H1 (cell line): Measurements from ENCODE around the gene TOB1. TPM values are rescaled to one million over a fixed set of nuclear protein-coding genes. Genes with fewer than 3 reads are reported as not detected.

Source experiments
- CTCF ChIA-PET: fragments of 300-600 bp; sonication (Branson Sonifier 250); formaldehyde crosslinking; loops from one replicate; lab custom pipeline; 2021; ENCODE audit not compliant: partially characterized antibody; lab: Charles Lee
- POLR2A ChIA-PET: fragments of 300-600 bp; sonication (Branson Sonifier 250); formaldehyde crosslinking; loops from one replicate; lab custom pipeline; 2021; ENCODE audit warnings: inconsistent platforms; ENCODE audit not compliant: partially characterized antibody; lab: Charles Lee
- DNase-seq, 2 experiments: peaks; one replicate each; pipeline versions ENCODE4 v3.0.0 to v3.0.0-alpha.2; 2010 to 2022; ENCODE audit warnings: low spot score in 2 of 2, low read depth in 1 of 2, mixed read lengths in 1 of 2
- FAIRE-seq: peaks from 2 replicates; lab custom pipeline; 2011; peaks lifted over from hg19 to GRCh38; lab: Jason Lieb, UNC
- H2AFZ ChIP-seq: 2 replicates; pipeline ENCODE4 v1.8.1; 2012; ENCODE audit warnings: low read length, inconsistent platforms
- H2AK5ac ChIP-seq: 2 replicates; pipeline ENCODE4 v1.6.1; 2013; ENCODE audit warnings: low read depth, low read length
- H2BK120ac ChIP-seq: replicated peaks from 2 replicates; pipeline ENCODE3; 2013; ENCODE audit warnings: low read depth, low read length, inconsistent platforms
- H2BK12ac ChIP-seq: 2 replicates; pipeline ENCODE4 v1.6.1; 2013; ENCODE audit warnings: low read depth, low read length
- H2BK15ac ChIP-seq: 2 replicates; pipeline ENCODE4 v1.6.1; 2013; ENCODE audit warnings: low read length
- H2BK20ac ChIP-seq: 2 replicates; pipeline ENCODE4 v1.6.1; 2013; ENCODE audit warnings: low read length
- H2BK5ac ChIP-seq: 2 replicates; pipeline ENCODE4 v1.6.1; 2013; ENCODE audit warnings: low read depth, low read length
- H3K14ac ChIP-seq: 2 replicates; pipeline ENCODE4 v1.6.1; 2013; ENCODE audit warnings: inconsistent platforms; ENCODE audit not compliant: insufficient read length
- H3K18ac ChIP-seq: 2 replicates; pipeline ENCODE4 v1.6.1; 2013; ENCODE audit warnings: low read length; ENCODE audit errors: extremely low read depth
- H3K23ac ChIP-seq: 2 replicates; pipeline ENCODE4 v1.6.1; 2013; ENCODE audit warnings: inconsistent platforms; ENCODE audit not compliant: insufficient read length
- H3K23me2 ChIP-seq: 2 replicates; pipeline ENCODE4 v1.6.1; 2013; ENCODE audit warnings: low read depth, low read length
- H3K27ac ChIP-seq: 2 replicates; pipeline ENCODE4 v1.6.1; 2011; ENCODE audit warnings: low read depth, low read length, inconsistent platforms
- H3K27me3 ChIP-seq, 4 experiments: replicated peaks in 1 of 4; 1 replicate in 1 of 4; 2 replicates in 3 of 4; pipeline versions ENCODE4 v1.6.1 to v1.8.1; 2011 to 2013; ENCODE audit warnings: low read length in 3 of 4, mild to moderate bottlenecking in 3 of 4, inconsistent platforms in 2 of 4, mixed read lengths in 2 of 4, moderate library complexity in 1 of 4; ENCODE audit not compliant: control insufficient read depth in 3 of 4, insufficient read depth in 3 of 4; ENCODE audit errors: extremely low read depth in 1 of 4
- H3K36me3 ChIP-seq, 4 experiments: 2 replicates each; pipeline versions ENCODE4 v1.6.1 to v1.8.1; 2011 to 2013; ENCODE audit warnings: mild to moderate bottlenecking in 4 of 4, low read length in 3 of 4, moderate library complexity in 2 of 4, control low read depth in 1 of 4, inconsistent platforms in 1 of 4; ENCODE audit not compliant: insufficient read depth in 4 of 4, control insufficient read depth in 2 of 4
- H3K4ac ChIP-seq: replicated peaks from 2 replicates; pipeline ENCODE3; 2013; ENCODE audit warnings: low read length, low read depth, mixed read lengths, inconsistent platforms; ENCODE audit not compliant: insufficient read length
- H3K4me1 ChIP-seq, 4 experiments: replicated peaks in 1 of 4; 1 replicate in 1 of 4; 2 replicates in 3 of 4; pipeline versions ENCODE4 v1.6.1 to v1.8.1; 2011 to 2013; ENCODE audit warnings: low read length in 3 of 4, inconsistent platforms in 2 of 4, mixed read lengths in 1 of 4; ENCODE audit not compliant: insufficient read depth in 4 of 4, control insufficient read depth in 3 of 4
- H3K4me2 ChIP-seq, 2 experiments: 2 replicates each; pipeline versions ENCODE4 v1.6.1 to v1.8.1; 2011 to 2013; ENCODE audit warnings: low read depth in 2 of 2, low read length in 2 of 2, control low read depth in 1 of 2, inconsistent platforms in 1 of 2, mild to moderate bottlenecking in 1 of 2; ENCODE audit not compliant: insufficient read depth in 1 of 2
- H3K4me3 ChIP-seq, 4 experiments: fragments of 200-600, 300-600 bp in 1 of 4; sonication (generic), shearing (Covaris generic), sonication (Bioruptor Twin) in 1 of 4; 2 replicates each; pipeline versions ENCODE4 v1.5.1 to v1.8.1; 2011 to 2016; ENCODE audit warnings: low read length in 4 of 4, low read depth in 3 of 4, control low read depth in 2 of 4, inconsistent platforms in 2 of 4, mild to moderate bottlenecking in 2 of 4, mixed read lengths in 1 of 4, moderate library complexity in 1 of 4; ENCODE audit not compliant: insufficient read depth in 2 of 4; ENCODE audit errors: extremely low read depth in 1 of 4
- H3K56ac ChIP-seq: replicated peaks from 2 replicates; pipeline ENCODE3; 2013; ENCODE audit warnings: low read depth, mild to moderate bottlenecking, mixed read lengths, low read length, inconsistent platforms; ENCODE audit not compliant: insufficient read length
- H3K79me1 ChIP-seq: 2 replicates; pipeline ENCODE4 v1.6.1; 2013; ENCODE audit warnings: low read depth, low read length, control low read depth
- H3K79me2 ChIP-seq, 2 experiments: 2 replicates each; pipeline versions ENCODE4 v1.6.1 to v1.8.1; 2012 to 2013; ENCODE audit warnings: low read length in 2 of 2, mild to moderate bottlenecking in 2 of 2, inconsistent platforms in 1 of 2; ENCODE audit not compliant: insufficient read depth in 2 of 2, control insufficient read depth in 1 of 2
- H3K9ac ChIP-seq, 4 experiments: replicated peaks in 1 of 4; 1 replicate in 1 of 4; 2 replicates in 3 of 4; pipeline versions ENCODE4 v1.6.1 to v1.8.1; 2011 to 2013; ENCODE audit warnings: low read depth in 3 of 4, low read length in 3 of 4, control low read depth in 2 of 4, mild to moderate bottlenecking in 2 of 4, moderate library complexity in 2 of 4, inconsistent platforms in 1 of 4; ENCODE audit errors: extremely low read depth in 1 of 4
- H3K9me3 ChIP-seq, 2 experiments: 2 replicates each; pipeline versions ENCODE4 v1.6.1 to v1.8.1; 2012 to 2013; ENCODE audit warnings: mild to moderate bottlenecking in 2 of 2, moderate library complexity in 2 of 2, control low read depth in 1 of 2, inconsistent platforms in 1 of 2, low read depth in 1 of 2, low read length in 1 of 2, mixed read lengths in 1 of 2; ENCODE audit not compliant: insufficient read depth in 2 of 2
- H4K20me1 ChIP-seq, 2 experiments: replicated peaks in 1 of 2; 2 replicates each; pipeline versions ENCODE3 to v1.8.1; 2011 to 2013; ENCODE audit warnings: inconsistent platforms in 2 of 2, low read length in 2 of 2, mild to moderate bottlenecking in 1 of 2; ENCODE audit not compliant: insufficient read depth in 2 of 2, control insufficient read depth in 1 of 2
- H4K5ac ChIP-seq: 2 replicates; pipeline ENCODE4 v1.6.1; 2013; ENCODE audit warnings: low read length, low read depth, mixed read lengths, inconsistent platforms; ENCODE audit not compliant: insufficient read length
- H4K8ac ChIP-seq: 2 replicates; pipeline ENCODE4 v1.8.0; 2013; ENCODE audit warnings: mild to moderate bottlenecking, moderate library complexity, low read length, inconsistent platforms; ENCODE audit not compliant: insufficient read depth; ENCODE audit errors: extremely low read depth
- H4K91ac ChIP-seq: replicated peaks from 2 replicates; pipeline ENCODE3; 2013; ENCODE audit warnings: low read length, mixed read lengths, inconsistent platforms; ENCODE audit not compliant: insufficient read length
- ATF2 ChIP-seq: IDR thresholded peaks from 2 replicates; pipeline ENCODE4 v1.6.1; 2012; ENCODE audit warnings: low read length, inconsistent platforms
- GTF2F1 ChIP-seq: IDR thresholded peaks from 2 replicates; pipeline ENCODE4 v1.6.1; 2012; ENCODE audit warnings: low read depth, low read length, improper control_type of control experiment, borderline replicate concordance
- JUND ChIP-seq: IDR thresholded peaks from 2 replicates; pipeline ENCODE4 v1.6.1; 2011; ENCODE audit warnings: mild to moderate bottlenecking, improper control_type of control experiment, low read length
- KDM4A ChIP-seq: IDR thresholded peaks from one replicate; pipeline ENCODE4 v1.7.1; 2012; ENCODE audit warnings: low read depth, mild to moderate bottlenecking, moderate library complexity, low read length, inconsistent platforms; ENCODE audit not compliant: severe bottlenecking
- POLR2AphosphoS5 ChIP-seq: IDR thresholded peaks from 2 replicates; pipeline ENCODE4 v1.6.1; 2011; ENCODE audit warnings: low read depth, low read length
- SIN3A ChIP-seq, 2 experiments: IDR thresholded peaks in 1 of 2; conservative IDR thresholded peaks in 1 of 2; 2 replicates each; pipeline ENCODE4 v1.6.1; 2011 to 2012; ENCODE audit warnings: low read length in 2 of 2, improper control_type of control experiment in 1 of 2, low read depth in 1 of 2, mild to moderate bottlenecking in 1 of 2
- SP2 ChIP-seq: IDR thresholded peaks from 2 replicates; pipeline ENCODE4 v1.6.1; 2012; ENCODE audit warnings: mild to moderate bottlenecking, low read length, inconsistent platforms
- TCF12 ChIP-seq: IDR thresholded peaks from 2 replicates; pipeline ENCODE4 v1.6.1; 2011; ENCODE audit warnings: low read depth, mild to moderate bottlenecking, low read length
- WGBS, 2 experiments: shearing (Covaris generic) in 1 of 2; methylation state at CpG; one replicate each; pipeline versions ENCODE4 v1.1.6 to v1.1.7; 2013 to 2015; ENCODE audit warnings: low lambda C conversion rate in 2 of 2, mixed read lengths in 2 of 2, inconsistent platforms in 1 of 2, low coverage in 1 of 2, missing lambda C conversion rate in 1 of 2; ENCODE audit not compliant: insufficient replicate concordance in 2 of 2, insufficient coverage in 1 of 2, insufficient read length in 1 of 2; ENCODE audit errors: extremely low coverage in 1 of 2, missing lambda C conversion rate in 1 of 2; 5-methylcytosine and 5-hydroxymethylcytosine counted together
- polyA plus RNA-seq, 7 experiments: library from polyadenylated mRNA; depleted of rRNA in 3 of 7; stranded (reverse) in 5 of 7; unstranded in 2 of 7; fragments of >200 nt in 5 of 7; fragments of 200-250 nt in 2 of 7; gene quantifications; 1 replicate in 5 of 7; 2 replicates in 1 of 7; 4 replicates in 1 of 7; pipeline versions ENCODE4 v1.2.1 to v1.2.3, GENCODE V29; 2011 to 2013; ENCODE audit warnings: missing spikeins in 2 of 7, mixed read lengths in 2 of 7
- total RNA-seq: library from RNA; stranded (reverse); fragmentation: NEBNext Ultra II Directional; extraction: Animal tissue kit (Norgen Biotek cat#: 25700); gene quantifications from 2 replicates; pipeline ENCODE4 v1.2.1, GENCODE V29; 2021
- TF ChIP-seq, protein P1 (sequence below): IDR thresholded peaks from 2 replicates; pipeline ENCODE4 v1.6.1; 2011; ENCODE audit warnings: low read depth, mild to moderate bottlenecking, low read length; ENCODE audit not compliant: insufficient read depth

TOB1 gene
- total and polyA plus RNA-seq, 2 of the 8 experiments (the other 6 are each of a cell fraction or from before 2014, with no cell fraction given) = 14.4 to 20.8 TPM

DNA sequence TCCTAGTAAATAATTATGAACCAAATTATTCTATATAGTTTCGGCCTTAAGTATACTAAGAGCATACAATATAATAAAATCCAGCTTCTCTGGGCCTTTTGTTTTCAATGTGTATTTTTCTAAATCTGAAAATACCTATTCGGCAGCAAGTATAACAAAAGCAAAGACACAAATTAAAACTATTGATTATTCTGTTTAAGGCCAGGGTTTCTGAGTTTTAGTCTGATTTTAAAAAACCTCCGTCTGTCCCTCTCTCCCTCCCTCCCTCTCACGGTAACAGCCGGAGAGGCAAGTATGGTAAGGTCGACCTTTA, 1.5 kb downstream of the TOB1 start:
- H3K27ac ChIP-seq = no peak overlapping the region

More for the DNA sequence above, 1.5 kb downstream of the TOB1 start:
- peaks cover 7 to 12% of the 10 kb centered on the region in 2 experiments for H4K20me1 ChIP-seq
- CTCF ChIA-PET = interaction anchor here (0.8 to 31.7 kb wide), 5 partner anchors 14 to 84 kb away, joined by 3 to 735 read pairs (median 5); no protein-coding TSS in a partner anchor
- H3K4me2 ChIP-seq = peak overlapping the region; percentile 61 to 81
- H2BK5ac ChIP-seq = no peak overlapping the region
- H2BK12ac ChIP-seq = no peak overlapping the region
- H2BK120ac ChIP-seq = no peak overlapping the region
- H2AFZ ChIP-seq = no peak overlapping the region
- H3K23me2 ChIP-seq = peaks cover 4% of the 10 kb centered on the region; the same call in 1 of the 2 replicates
- no peak for TF ChIP-seq KDM4A
- no peak for TF ChIP-seq GTF2F1
- TF ChIP-seq, protein P1, sequence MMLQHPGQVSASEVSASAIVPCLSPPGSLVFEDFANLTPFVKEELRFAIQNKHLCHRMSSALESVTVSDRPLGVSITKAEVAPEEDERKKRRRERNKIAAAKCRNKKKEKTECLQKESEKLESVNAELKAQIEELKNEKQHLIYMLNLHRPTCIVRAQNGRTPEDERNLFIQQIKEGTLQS = no peak
- TF ChIP-seq POLR2AphosphoS5 = no peak
- TF ChIP-seq JUND = no peak
- TF ChIP-seq SP2 = no peak
- no peak for TF ChIP-seq TCF12
- TF ChIP-seq SIN3A (conservative IDR thresholded peaks at IDR 0.05 in 1 of 2, IDR thresholded peaks at IDR 0.05 in 1 of 2; ENCODE audit: low read depth in 1 of 2, low read length in 2 of 2) = no peak
- TF ChIP-seq ATF2 = no peak
- H3K56ac ChIP-seq = no peak overlapping the region
- DNase-seq (no peak), FAIRE-seq (no peak)
- no peak overlapping the region for H2AK5ac ChIP-seq
- 15% methylated on average over 6 of the region's 6 CpGs; no CpG with 5 or more reads in 1 of the 2 experiments for WGBS, 2 experiments
- no peak overlapping the region for H4K5ac ChIP-seq
- no peak overlapping the region for H3K14ac ChIP-seq
- H4K8ac ChIP-seq = no peak overlapping the region
- H3K4ac ChIP-seq = no peak overlapping the region
- no peak overlapping the region for H2BK20ac ChIP-seq
- no peaks in the 10 kb centered on the region for H3K9me3 ChIP-seq
- H2BK15ac ChIP-seq = no peak overlapping the region
- H3K36me3 ChIP-seq = peaks cover 0 to 14% (median 4%) of the 10 kb centered on the region in 4 experiments; a peak in 4 of 8 replicates
- no peak overlapping the region for H3K23ac ChIP-seq
- H3K18ac ChIP-seq = no peak overlapping the region
- H3K27me3 ChIP-seq = no peaks in the 10 kb centered on the region
- H3K9ac ChIP-seq = peak overlapping the region; percentile 85 to 97 (median 90)
- no peaks in the 10 kb centered on the region for H3K79me1 ChIP-seq
- H3K79me2 ChIP-seq = peaks cover 0 to 37% of the 10 kb centered on the region in 2 experiments; a peak in 3 of 4 replicates
- H3K4me1 ChIP-seq = peaks cover 0 to 2% (median 0%) of the 10 kb centered on the region in 4 experiments; a peak in 3 of 7 replicates
- no peak overlapping the region for H4K91ac ChIP-seq
- H3K4me3 ChIP-seq = peak overlapping the region; percentile 77 to 99 (median 88)
- POLR2A ChIA-PET = interaction anchor here (1.2 to 9.7 kb wide), 18 partner anchors 8 to 302 kb away, joined by 3 to 308 read pairs (median 29); partner anchors contain the start of gene NME2
